ENCODE data around the gene APOC3. TPM values are rescaled to one million over a fixed set of nuclear protein-coding genes. Genes with fewer than 3 reads are reported as not detected.

APOC3 gene
- total RNA-seq, 4 donors from 2014 or later: 1.1 TPM; not detected in 3

DNA sequence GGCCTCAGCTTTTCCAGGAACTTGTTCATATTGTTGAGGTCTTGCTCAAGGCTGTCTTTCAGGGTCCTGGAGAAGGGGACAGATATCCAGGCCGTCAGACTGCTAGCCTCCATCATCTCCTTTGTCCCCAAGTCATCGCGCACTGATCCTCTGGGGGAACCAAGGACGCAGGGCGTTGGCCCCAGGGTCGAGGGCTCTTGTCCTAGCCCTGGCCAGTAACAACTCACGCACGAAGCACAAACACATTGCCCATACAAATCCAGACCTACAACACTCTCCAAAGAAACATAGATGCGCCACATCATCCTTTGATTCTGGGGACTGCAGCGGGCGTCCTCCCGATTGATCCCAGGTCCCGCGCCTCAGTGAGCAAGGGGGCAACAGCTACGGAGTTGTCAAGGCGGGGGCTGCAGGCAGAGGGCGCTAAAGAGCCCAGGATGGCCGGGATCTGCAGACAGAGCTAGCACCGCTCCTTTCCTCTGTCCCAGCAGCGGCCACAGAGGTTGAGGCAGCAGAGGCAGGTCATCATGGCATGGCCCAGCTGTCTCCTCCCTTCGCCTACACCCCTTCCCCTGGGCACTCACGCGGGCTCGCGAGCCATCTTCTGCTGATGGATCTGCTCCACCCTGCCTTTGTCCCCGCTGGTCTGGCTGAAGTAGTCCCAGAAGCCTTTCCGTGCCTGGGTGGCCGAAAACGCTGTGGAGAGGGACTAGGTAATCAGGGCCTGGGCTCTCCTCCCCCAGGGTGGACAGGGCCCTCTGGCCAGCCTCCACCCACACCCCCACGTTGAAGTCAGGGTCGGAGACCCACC lies 38.5 kb upstream of the APOC3 start:
- no peak overlapping the region for H3K27ac ChIP-seq
- peaks cover 0 to 32% (median 16%) of the 10 kb centered on the region in 3 donors for H3K4me1 ChIP-seq
- peaks cover 0 to 3% of the 10 kb centered on the region in 2 donors for H3K36me3 ChIP-seq
- no peaks in the 10 kb centered on the region for H3K27me3 ChIP-seq
- no peak overlapping the region for H3K4me3 ChIP-seq
- TF ChIP-seq POLR2AphosphoS5 (IDR thresholded peaks at IDR 0.05): no peak
- TF ChIP-seq, protein P1, sequence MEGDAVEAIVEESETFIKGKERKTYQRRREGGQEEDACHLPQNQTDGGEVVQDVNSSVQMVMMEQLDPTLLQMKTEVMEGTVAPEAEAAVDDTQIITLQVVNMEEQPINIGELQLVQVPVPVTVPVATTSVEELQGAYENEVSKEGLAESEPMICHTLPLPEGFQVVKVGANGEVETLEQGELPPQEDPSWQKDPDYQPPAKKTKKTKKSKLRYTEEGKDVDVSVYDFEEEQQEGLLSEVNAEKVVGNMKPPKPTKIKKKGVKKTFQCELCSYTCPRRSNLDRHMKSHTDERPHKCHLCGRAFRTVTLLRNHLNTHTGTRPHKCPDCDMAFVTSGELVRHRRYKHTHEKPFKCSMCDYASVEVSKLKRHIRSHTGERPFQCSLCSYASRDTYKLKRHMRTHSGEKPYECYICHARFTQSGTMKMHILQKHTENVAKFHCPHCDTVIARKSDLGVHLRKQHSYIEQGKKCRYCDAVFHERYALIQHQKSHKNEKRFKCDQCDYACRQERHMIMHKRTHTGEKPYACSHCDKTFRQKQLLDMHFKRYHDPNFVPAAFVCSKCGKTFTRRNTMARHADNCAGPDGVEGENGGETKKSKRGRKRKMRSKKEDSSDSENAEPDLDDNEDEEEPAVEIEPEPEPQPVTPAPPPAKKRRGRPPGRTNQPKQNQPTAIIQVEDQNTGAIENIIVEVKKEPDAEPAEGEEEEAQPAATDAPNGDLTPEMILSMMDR (IDR thresholded peaks at IDR 0.05): peak; percentile 69 to 90 (median 89)
- WGBS, 2 donors (ENCODE audit: low coverage in 1 of 2): 0% methylated on average over 4 to 6 of the region's 31 CpGs
- H3K9me3 ChIP-seq: no peaks in the 10 kb centered on the region
- ATAC-seq: peak; percentile 76

DNA sequence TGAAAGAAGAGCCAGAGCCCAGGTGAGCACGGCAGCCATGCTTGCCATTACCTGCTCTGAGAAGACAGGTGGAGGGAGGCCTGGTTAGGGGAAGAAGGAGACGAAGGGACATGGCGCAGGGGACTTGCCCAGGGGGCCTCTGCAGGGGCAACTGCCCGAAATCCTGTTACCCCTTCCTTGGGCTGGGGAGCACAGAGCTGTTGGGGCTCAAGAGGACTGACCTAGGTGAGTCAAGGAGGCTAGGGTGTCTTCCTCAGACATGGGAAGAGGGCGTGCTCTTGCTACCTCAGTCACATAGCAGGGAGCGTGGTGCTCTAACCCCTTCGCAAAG lies 37.9 kb upstream of the APOC3 start, which contains the start of gene APOA5:
APOA5 (minus strand) TSS at position 67 of the 331 bp plus-strand sequence; CDS start at position 48, 19 bp downstream.
- no peak for ATAC-seq
- Histone ChIP-seq H3K4me1 (peaks cover 0 to 27% (median 10%) of the 10 kb centered on the region in 3 donors), H3K36me3 (no peaks in the 10 kb centered on the region), H3K27me3 (no peaks in the 10 kb centered on the region), H3K9me3 (no peaks in the 10 kb centered on the region), H3K27ac (no peak within 1 kb of the TSS), H3K4me3 (no peak within 1 kb of the TSS)
- no CpG with 5 or more reads among the region's 7 CpGs for WGBS, 2 donors (ENCODE audit: low coverage in 1 of 2)
- TF ChIP-seq, protein P1 (IDR thresholded peaks at IDR 0.05): no peak
- TF ChIP-seq EP300 (IDR thresholded peaks at IDR 0.05): no peak
- no peak for TF ChIP-seq POLR2A (IDR thresholded peaks at IDR 0.05)
- no peak for TF ChIP-seq POLR2AphosphoS5 (IDR thresholded peaks at IDR 0.05)

DNA sequence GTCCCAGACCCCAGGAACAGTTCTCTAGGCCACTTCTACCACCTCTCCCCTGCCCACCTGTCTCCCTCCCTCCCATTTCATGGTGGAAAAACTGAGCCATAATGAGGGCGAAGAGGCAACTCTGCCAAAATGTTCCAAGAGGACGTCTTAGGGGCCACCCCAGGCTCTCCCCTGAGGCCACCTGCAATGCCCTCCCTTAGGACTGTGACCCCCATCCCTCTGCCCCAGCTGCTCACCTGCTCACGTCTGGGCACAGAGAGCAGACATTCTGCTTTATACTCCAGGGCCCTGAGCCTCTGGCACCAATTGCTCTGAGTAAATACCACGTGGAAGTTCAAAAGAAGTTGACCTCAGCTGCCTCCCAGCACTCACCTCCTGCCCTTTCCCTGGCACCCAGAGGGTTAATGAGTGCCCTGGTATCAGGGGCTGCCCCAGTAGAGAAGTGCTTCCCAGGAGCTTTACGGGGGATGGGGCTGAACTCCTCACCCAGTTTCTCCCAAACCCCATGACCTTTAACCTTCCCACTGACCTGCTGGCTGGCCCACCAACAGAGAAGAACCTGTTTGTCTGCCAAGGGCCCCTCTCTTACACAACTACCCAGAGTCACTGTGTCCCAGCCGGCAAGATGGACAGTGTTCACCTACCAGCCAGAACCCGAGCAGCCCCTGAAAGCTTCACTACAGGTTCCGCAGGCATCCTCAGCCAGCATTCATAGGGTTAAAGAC lies 37.4 kb upstream of the APOC3 start:
- Histone ChIP-seq H3K27ac (no peak overlapping the region), H3K9me3 (no peaks in the 10 kb centered on the region), H3K4me1 (peaks cover 0 to 21% (median 6%) of the 10 kb centered on the region in 3 donors), H3K4me3 (no peak overlapping the region), H3K27me3 (no peaks in the 10 kb centered on the region), H3K36me3 (no peaks in the 10 kb centered on the region)
- 55% methylated on average over 2 to 4 of the region's 8 CpGs for WGBS, 2 donors (ENCODE audit: low coverage in 1 of 2)
- ATAC-seq: no peak
- TF ChIP-seq EP300 (IDR thresholded peaks at IDR 0.05) (no peak), POLR2A (IDR thresholded peaks at IDR 0.05) (no peak), POLR2AphosphoS5 (IDR thresholded peaks at IDR 0.05) (no peak)
- TF ChIP-seq, protein P1 (IDR thresholded peaks at IDR 0.05): no peak

DNA sequence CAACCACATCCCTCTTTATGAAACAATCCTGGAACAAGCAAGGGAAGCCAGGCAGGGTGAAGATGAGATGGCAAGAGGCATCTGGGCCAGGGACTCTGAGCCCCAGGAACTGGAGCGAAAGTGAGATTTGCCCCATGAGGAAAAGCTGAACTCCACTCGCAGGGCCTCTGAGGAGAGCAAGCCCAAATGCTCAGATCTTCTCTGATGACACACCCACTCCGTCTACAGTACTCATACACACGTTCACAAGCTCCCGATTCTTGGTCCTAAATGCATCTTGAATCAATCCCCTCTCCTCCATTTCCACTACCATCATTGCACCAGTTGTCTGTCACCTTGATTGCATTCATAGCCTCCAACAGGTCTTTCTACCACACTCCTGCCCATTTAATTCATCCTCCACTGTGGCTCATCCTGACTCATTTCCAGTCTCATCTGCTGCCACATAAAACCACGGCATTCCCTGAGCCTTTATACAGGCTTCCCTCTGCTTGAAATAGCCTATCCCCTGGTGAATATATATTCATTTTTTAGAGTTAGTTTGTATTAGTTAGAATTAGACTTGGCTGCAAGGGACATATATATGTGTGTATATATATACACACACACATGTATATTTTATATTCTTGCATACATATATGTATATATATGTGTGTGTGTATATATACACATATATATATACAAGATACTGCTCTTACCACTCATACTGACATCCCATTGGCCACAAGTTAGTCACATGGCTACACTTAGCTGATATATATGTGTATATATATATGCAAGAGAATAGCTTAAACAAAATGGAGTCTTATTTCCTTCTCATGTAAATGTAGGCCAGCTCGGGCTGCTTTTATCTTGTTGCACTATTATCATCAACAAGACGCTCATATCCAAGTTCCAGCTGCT lies 36.6 kb upstream of the APOC3 start:
- no peak overlapping the region for H3K27ac ChIP-seq
- H3K4me1 ChIP-seq: peaks cover 0 to 19% (median 6%) of the 10 kb centered on the region in 3 donors
- no peaks in the 10 kb centered on the region for H3K9me3 ChIP-seq
- no peaks in the 10 kb centered on the region for H3K27me3 ChIP-seq
- TF ChIP-seq POLR2A (IDR thresholded peaks at IDR 0.05): no peak
- no peak for TF ChIP-seq POLR2AphosphoS5 (IDR thresholded peaks at IDR 0.05)
- no peak for TF ChIP-seq EP300 (IDR thresholded peaks at IDR 0.05)
- TF ChIP-seq, protein P1 (IDR thresholded peaks at IDR 0.05): no peak
- ATAC-seq: no peak
- H3K4me3 ChIP-seq: no peak overlapping the region
- H3K36me3 ChIP-seq: no peaks in the 10 kb centered on the region
- WGBS, 2 donors (ENCODE audit: low coverage in 1 of 2): 67% methylated on average over 8 of the region's 8 CpGs

Data from gastroesophageal sphincter (tissue), 4 donors.